NCI-H2227 (cell line): ENCODE measurements around the gene LILRB1.
"Not testable (repeated sequence)": the region's sequence is repeated elsewhere in the genome, so short reads cannot be mapped to it uniquely, and the experiment has no call there.

Source experiments
- DNase-seq: peaks from one replicate; lab custom pipeline; 2025; ENCODE audit not compliant: unreplicated experiment; lab: John Stamatoyannopoulos, UW

The LILRB1 gene

GRCh38 chr19:54624934-54625730 lies 5.2 kb upstream of the LILRB1 start:
- DNase-seq: not testable (repeated sequence)

- no peak for DNase-seq
These were observed 3.5 kb upstream of the LILRB1 start for GRCh38 chr19:54626757-54627156.

- not testable (repeated sequence) for DNase-seq
These were observed 2.4 kb upstream of the LILRB1 start for GRCh38 chr19:54627912-54628311.

GRCh38 chr19:54630782-54631181 lies 498 bp downstream of the LILRB1 start:
- DNase-seq: no peak

GRCh38 chr19:54631489-54632337 lies 1.4 kb downstream of the LILRB1 start:
- DNase-seq: not testable (repeated sequence)

- DNase-seq: not testable (repeated sequence)
These were observed 2.2 kb downstream of the LILRB1 start for GRCh38 chr19:54632517-54632916.

GRCh38 chr19:54633401-54633800 lies 3.1 kb downstream of the LILRB1 start:
- DNase-seq: no peak

GRCh38 chr19:54636081-54636480 lies 5.8 kb downstream of the LILRB1 start:
- DNase-seq: not testable (repeated sequence)

- no peak for DNase-seq
These were observed 8.4 kb downstream of the LILRB1 start for GRCh38 chr19:54638683-54639082.

GRCh38 chr19:54642953-54643352 lies 12.7 kb downstream of the LILRB1 start:
- not testable (repeated sequence) for DNase-seq

- DNase-seq: not testable (repeated sequence)
These were observed 13.3 kb downstream of the LILRB1 start for GRCh38 chr19:54643583-54643982.

GRCh38 chr19:54644056-54644455 lies 13.8 kb downstream of the LILRB1 start:
- no peak for DNase-seq

- no peak for DNase-seq
These were observed 16.1 kb downstream of the LILRB1 start for GRCh38 chr19:54646331-54646841.

GRCh38 chr19:54648129-54648528 lies 17.8 kb downstream of the LILRB1 start:
- no peak for DNase-seq

- no peak for DNase-seq
These were observed 19.9 kb downstream of the LILRB1 start for GRCh38 chr19:54650108-54650655.

GRCh38 chr19:54653181-54653809 lies 23.0 kb downstream of the LILRB1 start:
- DNase-seq: peak; percentile 22

- no peak for DNase-seq
These were observed 24.4 kb downstream of the LILRB1 start for GRCh38 chr19:54654447-54655321.

- no peak for DNase-seq
These were observed 29.0 kb downstream of the LILRB1 start for GRCh38 chr19:54659300-54659699.

- no peak for DNase-seq
These were observed 30.0 kb downstream of the LILRB1 start for GRCh38 chr19:54660306-54660705.

GRCh38 chr19:54660964-54661363 lies 30.7 kb downstream of the LILRB1 start:
- DNase-seq: no peak
